GM19468 (cell line): Measurements from ENCODE around the gene IGF1R.

Source experiments
- ATAC-seq: cut with Tn5 transposase; IDR thresholded peaks from one replicate; pipeline ENCODE4 v1.9.1; 2021; ENCODE audit warnings: mild to moderate bottlenecking, moderate library complexity, moderate number of reproducible peaks; ENCODE audit not compliant: unreplicated experiment; ENCODE audit errors: extremely low read depth

The IGF1R gene

DNA sequence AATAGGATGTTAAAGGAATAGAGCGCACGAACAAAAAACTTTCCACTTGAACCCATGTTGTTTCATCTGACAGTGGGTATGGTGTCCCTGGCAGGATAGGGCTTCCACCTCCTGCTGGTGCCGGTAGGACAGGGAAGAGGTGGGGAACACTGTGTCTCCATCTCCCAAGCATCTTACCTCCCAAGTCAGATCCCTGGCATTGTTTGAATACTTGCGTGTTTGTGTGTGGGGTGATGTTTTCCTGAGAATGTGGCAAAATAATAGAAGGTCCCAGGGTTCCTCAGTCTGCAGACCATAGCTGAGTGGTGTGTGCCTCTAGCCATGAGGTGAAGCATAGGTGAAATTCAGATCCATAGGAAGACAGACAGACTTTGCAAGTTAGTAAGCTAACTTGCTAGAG is 119.4 kb downstream of the IGF1R start:
- no peak for ATAC-seq

DNA sequence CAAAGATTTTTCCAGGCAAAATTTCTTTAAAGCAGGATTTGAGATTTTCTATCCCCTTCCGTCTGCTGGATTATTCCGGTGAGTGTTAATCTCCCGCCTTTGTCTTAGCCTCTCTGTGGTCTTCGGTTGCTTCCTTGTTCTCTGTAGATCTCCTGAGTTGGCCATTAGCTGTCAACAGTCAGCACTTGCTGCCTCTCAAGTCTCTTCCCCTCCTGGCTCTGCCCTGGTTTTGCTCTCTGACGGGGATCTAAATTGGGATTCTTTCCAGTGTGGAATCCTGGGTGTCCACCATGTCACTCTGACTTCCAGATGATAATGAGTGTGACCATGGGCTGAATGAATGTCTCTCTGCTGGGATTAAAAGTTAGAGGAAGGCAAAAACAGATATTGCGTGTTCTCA is 121.5 kb downstream of the IGF1R start:
- ATAC-seq: no peak

DNA sequence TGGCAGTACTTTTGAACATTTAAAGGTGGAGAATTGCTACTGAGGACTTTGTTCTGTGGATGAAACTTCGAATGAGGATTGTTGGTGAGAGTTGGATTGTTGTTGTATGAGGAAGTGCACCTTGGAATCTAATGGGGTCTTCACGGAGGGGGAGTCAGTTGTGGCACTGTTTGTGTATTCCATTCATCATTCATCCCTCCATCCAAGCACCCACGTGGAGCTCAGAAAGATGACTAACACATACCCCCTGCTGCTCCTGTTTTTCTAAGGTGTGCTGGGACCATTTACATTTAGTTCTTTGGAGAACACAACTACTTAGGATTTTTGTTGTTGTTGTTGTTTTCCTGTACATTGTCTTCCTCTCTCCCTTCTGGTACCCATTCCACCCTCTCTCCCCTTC is 122.6 kb downstream of the IGF1R start:
- no peak for ATAC-seq

DNA sequence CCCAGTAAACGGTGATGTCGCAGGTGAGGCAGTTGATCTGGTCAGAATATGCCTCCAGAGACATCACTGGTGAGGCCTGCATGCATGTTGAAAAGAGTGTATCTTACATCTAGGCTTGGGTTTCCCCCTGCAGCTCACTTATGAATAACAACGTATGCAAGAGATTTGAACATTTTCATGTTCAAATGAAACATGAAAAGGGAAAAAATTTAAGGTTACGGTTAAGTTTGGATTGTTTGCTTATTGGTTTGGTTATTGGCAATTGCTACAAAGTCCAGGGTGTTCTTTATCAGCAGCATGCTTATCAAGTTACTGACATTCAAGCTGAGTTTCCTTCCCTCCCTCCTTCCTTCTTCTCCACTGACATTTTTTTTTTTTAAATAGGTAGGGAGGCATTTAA is 123.2 kb downstream of the IGF1R start:
- ATAC-seq: no peak

DNA sequence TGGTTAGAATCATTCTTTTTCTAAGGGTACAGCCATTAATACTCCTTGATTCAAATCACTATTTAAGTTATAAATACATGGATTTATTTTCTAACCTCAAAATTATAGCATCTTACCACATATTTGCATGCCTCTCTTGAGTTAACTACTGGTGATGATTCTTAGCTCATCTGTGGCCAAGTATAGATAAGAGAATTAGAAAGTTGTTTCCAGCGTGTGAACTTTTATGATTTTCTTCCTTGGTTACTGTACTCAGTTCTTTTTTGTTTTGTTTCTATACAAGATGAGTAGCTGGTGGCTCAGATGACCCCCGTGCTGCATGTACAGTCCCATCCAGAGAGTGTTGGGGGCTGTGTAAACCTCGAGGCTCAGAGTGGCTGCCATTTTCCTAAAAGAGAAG is 124.6 kb downstream of the IGF1R start:
- ATAC-seq: peak; percentile 26

DNA sequence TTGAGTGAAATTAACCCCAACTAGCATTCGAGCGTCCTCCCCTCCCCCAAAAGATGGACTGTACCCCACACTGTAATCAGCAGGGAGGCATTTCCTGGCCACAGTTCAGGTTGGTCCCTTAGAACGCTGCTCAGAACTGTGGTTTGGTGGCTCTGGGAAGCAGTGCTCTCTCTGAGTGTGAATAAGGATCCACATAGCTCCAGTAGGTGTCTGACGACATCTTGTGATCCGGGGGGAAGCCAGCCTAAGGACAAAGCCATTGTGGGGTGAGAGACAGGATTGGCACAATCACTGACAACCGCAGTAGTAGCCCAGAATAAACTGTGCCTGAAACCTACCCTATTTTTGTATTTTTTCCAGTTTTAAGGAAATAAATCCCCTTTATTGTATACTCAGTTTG is 125.3 kb downstream of the IGF1R start:
- no peak for ATAC-seq

DNA sequence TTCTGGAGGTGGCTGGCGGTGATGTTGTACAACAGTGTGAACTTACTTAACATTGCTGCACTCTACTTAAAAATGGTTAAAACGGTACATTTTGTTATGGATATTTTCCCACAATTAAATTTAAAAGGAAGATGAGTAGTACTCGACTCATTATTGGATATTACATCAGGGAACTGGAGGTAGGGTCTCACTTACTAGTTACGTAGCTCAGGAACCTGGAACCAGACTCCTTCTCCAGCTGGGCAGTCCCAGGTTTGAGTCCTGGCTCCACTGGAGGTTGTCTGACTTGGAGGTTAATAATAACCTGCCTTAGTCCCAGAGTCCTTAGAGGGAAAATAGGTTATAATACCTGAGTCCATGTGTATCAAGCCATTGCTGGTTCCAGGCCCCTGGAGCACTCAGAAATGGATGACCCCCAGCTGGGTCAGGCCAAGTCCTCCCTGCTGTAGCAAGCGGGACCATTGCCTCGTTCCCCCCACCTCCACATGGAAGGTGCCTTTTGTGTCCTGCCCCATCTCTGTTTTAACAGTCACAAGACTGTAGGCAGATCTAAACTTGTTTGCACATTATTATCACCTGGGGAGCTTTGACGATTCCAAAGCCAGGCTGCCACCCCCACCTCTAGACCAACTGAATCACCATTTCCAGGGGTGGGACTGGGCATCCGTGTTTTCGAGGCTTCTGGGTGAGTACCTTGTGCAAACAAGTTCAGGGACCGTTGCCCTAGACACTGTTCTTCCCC is 126.6 kb downstream of the IGF1R start:
- ATAC-seq: no peak

DNA sequence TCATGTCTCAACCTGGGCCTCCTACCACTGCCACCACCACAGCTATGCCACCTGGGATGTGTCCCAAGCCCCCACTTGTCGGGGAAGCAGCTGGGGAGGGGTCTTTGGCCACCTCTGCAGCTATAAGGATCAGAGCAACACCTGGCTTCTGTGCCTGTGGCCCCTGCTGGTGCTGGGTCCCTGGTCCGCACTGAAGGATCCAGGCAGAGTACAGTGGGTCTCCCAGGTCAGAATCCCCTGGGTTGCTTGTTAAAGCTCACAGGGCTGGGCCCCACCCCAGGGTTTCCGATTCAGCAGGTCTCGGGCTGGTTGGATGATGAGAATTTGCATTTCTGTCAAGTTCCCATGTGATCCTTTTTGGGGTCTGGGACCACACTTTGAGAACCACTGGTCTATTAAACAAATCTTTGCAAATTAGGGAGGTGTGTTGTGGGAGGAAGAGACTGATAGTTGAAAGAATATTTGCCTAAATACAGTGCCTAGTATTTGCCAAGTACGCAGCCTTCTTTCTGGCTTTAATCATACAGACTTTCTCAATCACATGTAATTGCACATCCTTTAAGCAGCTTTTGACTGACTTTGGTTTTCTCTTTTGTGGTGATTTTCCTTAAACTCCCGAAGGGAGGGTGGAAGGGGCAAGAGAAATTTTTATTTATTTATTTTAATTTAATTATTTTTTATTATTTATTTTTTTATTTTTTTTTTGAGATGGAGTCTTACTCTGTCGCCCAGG is 127.3 kb downstream of the IGF1R start:
- no peak for ATAC-seq

DNA sequence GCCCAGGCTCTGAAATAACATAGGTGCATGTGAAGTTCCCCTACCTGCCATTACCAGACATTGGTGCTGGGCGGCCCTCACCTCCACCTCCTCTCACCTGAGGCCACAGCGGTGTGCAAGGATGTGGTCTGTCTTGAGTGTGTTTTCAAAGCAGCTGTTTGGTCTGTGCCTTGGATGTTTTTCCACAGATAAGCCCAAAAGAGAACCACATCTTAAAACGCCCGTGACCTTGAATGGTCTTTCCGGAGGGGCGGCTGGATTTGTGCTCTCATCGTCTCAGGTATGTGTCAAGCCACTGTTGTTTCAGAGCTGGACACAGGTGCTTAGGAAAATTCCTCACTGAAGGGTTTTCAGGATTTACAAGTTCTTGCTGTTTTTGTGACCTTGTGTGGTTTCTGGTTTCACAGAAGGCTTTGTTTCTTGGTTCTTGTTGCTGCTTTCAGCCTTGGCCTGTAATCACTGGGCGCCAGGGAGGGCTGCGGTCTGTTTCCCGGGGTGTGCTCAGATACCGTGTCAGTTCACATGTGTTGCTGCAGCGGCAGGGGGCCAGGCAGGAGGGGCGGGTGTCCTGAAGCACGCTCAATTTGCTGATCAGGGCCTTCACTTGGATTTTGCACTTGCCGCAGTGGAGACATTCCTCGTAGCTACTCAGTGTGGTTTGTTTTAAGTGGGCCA is 128.4 kb downstream of the IGF1R start:
- peak; percentile 53 for ATAC-seq

DNA sequence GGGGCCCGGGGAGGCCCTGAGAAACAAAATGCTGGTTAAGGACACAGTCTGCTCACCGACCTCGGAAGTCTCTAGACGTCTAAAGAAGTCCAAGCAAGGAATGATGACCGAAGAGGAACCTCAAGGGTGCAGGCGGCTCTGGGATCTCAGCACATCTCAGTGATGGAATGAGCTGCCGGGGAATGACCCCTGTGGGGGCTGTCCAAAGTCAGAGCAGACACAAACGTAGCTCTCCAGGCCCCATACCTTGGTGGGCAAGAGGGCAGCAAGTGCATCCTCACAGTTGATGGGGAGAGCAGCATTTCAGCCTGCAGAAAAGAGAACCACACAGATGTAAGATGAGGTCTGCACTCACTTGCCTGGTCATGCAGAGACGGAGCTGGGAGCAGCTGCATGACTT is 129.1 kb downstream of the IGF1R start:
- ATAC-seq: no peak

DNA sequence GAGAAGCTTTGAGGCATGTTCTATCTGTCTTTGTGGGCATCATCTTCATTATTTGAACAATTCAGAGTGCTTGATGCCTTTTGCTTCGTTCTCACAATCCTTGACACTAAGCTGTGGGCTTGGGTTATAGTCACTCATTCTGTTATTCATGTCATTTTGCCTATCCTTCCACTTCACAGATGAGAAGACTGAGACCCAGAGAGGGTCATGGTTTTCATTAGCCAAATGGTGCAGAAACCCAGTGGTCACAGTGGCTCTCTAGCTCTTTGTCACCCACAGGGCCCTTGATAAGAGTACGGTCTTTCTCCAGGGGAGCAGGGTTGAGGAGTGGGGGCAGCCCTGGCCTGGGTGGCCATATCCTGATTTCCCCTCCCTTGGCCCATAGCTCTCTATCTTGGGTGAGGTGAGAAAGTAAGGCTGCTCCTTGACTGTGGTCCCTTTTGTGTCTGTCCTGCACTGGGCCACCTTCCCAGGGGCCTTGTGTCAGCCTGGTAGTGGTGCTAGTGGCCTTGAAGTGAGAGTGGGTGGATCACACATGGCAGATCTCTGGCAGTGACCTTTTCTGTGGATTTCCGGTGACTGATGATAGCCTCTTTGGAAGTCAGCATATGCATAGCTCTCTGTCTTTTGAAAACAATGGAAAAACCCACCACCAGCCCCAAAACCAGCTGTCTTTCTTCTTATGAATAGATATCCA is 130.1 kb downstream of the IGF1R start:
- ATAC-seq: no peak

DNA sequence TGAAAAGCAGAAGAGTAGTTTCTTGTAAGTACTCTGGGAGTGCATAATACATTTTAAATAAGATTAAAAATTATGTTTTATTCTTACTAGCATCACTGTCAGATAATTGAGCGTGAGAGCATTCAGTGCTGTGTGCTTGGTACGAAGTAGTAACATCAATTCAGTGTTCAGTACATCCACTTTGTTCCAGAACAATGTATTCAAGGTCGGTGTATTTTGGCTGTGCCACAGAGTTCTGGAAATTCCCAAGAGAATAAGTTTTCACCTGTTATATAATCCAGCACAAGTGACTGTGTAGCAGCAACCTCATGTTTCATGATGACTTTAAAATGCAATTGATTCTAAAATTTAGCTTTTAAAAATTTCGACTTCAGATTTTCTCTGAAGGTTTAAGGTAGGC is 130.6 kb downstream of the IGF1R start:
- ATAC-seq: no peak

DNA sequence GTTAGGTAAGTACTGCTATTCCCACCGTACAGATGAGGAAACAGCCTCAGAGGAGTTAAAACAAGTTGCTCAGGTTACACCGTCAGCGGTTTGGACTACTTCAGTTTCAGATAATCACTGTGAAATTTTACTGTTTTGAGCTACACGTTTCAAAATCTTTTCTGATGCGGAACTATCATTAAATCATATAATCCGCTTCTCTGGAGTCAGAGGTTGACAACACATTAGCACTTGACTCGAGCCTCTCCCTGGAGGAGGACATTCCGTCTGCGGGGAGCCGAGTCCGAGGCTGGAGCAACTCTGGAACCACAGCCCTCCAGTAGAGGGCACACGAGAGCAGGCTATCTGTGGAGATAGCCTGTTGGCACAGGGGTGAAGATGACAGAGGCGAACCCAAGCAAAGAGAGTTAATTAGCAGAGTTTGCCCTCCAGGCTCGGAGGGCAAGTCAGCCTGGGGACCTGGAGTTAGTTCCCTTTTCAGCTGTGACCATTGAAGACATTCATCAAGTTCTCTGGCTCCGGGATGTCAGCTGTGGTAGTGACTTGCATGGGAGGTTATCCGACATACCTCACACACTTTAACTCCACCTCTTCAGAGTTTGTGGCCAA is 131.2 kb downstream of the IGF1R start:
- ATAC-seq: peak; percentile 70

DNA sequence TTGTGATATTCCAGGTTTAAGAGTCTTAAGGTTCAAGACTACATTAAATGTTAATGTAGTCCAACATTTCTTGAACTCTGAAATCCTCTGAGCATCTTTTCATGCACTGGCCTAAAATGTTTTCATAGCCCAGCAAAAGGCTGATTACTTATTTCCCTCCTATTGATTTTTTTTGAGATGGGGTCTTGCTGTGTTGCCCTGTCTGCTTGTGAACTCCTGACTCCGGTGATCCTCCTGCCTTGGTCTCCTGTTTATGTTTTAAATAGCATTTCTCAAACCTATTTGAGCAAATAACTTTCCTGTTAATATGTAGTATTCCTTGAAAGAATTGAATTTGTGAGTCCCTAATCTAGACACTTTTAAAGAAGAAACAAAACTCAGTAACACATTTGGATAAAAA is 133.5 kb downstream of the IGF1R start:
- ATAC-seq: no peak

DNA sequence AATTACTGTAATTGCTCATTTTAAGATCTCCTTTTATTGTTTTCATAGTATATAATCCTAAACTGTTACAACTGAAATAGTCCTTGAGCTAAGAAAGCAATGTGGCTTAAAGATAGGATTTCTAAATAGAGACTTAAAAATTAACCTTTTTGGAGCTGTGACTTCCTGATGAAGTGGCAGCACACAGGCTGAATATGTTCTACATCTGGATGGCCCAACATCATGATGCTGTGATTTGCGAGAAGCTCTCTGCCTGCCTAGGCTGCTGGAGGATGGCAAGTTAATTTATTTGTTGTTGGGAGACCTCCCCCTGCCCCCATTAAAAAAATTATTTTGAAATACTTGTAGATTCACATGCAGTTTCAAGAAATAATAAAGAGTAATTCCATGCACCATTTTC is 134.5 kb downstream of the IGF1R start:
- no peak for ATAC-seq

DNA sequence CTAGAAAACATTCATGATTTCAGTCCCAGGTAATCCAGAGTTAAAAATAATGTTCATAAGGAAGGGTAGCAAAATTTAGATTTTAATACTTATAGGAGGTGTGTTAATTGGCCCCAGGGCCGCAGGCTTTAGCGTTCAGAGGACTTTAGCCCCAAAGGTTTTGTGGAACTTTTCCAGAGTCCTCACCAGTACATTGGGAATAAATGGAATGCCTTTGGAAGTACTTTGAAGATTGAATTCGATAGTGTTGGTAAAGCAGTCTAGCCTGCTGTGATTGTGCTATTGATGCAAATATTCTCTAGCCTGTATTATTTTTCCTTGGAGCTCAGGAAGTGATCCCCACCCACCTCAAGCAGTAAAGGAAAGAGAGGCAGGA is 137.1 kb downstream of the IGF1R start:
- ATAC-seq: no peak

DNA sequence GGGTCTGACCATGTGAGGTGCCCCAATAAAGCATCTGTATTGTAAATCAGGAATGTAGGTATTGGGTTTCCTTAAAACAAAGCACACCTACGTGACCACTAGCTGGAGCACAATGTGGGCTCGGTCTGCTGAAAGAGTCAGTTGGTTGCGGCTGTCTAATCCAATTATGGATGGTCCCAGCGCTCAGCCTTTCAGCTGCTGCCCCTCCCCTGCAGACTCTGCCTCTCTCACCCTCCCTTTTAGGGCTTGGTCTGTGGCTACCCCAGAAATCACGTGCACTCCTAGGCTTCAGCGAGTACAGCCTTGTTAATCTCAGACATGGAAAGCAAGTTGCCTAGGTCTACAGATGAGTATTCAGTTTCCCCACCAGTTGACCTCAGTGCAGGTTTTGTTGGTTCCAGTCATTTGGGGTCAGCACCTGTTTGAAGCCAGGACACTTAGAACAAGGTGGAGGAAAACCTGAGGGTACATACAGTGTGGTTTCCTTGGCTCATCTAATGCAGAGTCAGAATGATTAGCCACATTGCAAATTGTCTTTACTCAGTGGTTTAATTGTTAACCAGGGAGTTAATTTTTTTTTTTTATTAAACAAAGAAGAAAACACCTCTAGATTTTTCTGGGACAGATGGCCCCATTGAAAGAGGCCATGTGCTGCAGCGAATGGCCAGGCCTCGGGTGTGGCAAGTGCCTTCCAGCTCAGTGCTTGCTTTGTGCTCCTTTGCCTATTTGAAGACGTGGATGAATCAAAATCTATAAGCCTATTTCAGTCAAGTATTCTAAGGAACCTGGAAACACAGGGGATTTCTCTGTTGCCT is 137.7 kb downstream of the IGF1R start:
- peak; percentile 69 for ATAC-seq

DNA sequence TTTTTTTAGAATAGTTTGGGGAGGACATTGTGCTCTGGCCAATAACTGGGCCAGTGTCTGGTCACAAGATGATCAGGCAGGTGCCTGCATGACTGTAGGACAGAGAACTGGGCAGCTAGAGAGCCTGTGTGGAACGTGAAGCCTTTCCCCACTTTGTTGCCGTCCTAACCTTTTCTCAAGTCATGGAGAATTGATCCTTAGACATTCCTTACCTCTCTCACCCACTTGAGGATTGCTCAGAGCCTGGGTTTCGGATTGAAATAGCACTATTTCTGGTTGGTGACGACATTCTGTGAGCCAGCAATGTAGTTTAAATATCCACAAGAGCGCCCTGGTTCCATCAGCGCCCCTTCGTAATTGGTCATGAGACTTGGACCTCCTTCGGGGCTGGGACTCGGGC is 138.4 kb downstream of the IGF1R start:
- no peak for ATAC-seq

DNA sequence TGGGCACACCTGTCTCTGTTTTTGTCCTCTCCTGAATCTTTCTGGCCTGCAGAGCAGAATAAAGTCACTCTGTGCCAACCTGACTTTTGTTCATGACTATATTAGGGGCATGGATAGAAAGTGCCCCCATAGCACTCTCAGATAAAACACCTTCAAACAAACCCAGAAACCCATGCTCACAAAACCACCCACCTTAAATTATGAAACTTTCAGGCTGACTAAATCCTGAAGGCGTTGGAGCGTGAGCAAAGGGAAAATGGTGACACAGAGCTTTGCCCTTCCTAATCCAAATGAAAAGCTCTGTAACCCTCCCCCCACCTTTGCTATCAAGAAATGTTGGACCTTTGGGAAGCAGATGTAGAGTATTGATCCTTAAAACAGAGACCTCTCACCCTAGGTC is 138.9 kb downstream of the IGF1R start:
- ATAC-seq: no peak
